Measurements from ENCODE around the gene TMEM218.

GRCh38 chr11:125070699-125071254, 40.6 kb downstream of the TMEM218 start:
- TF ChIP-seq ATF3 (IDR thresholded peaks at IDR 0.05), result no peak
- TF ChIP-seq CTCF (IDR thresholded peaks at IDR 0.05 in 2 of 3, conservative IDR thresholded peaks at IDR 0.05 in 1 of 3; ENCODE audit: borderline replicate concordance in 1 of 3, insufficient read depth in 1 of 3, low read depth in 2 of 3, low read length in 2 of 3), result no peak
- no peak for TF ChIP-seq EZH2phosphoT487 (IDR thresholded peaks at IDR 0.05; ENCODE audit: borderline replicate concordance)
- TF ChIP-seq ZBTB33 (IDR thresholded peaks at IDR 0.05; ENCODE audit: extremely low read depth, insufficient replicate concordance, low read length), result no peak
- no peak for TF ChIP-seq POLR2A (IDR thresholded peaks at IDR 0.05; ENCODE audit: borderline replicate concordance, extremely low read depth, insufficient read depth, insufficient read length)
- TF ChIP-seq ELF1 (IDR thresholded peaks at IDR 0.05; ENCODE audit: borderline replicate concordance, low read depth), result no peak
- TF ChIP-seq EZH2 (IDR thresholded peaks at IDR 0.05), result no peak
- peak; percentile 75 for TF ChIP-seq MAX (IDR thresholded peaks at IDR 0.05)

Measured in HCT116 (cell line).